ENCODE data around the gene QSOX1.

QSOX1 gene

DNA sequence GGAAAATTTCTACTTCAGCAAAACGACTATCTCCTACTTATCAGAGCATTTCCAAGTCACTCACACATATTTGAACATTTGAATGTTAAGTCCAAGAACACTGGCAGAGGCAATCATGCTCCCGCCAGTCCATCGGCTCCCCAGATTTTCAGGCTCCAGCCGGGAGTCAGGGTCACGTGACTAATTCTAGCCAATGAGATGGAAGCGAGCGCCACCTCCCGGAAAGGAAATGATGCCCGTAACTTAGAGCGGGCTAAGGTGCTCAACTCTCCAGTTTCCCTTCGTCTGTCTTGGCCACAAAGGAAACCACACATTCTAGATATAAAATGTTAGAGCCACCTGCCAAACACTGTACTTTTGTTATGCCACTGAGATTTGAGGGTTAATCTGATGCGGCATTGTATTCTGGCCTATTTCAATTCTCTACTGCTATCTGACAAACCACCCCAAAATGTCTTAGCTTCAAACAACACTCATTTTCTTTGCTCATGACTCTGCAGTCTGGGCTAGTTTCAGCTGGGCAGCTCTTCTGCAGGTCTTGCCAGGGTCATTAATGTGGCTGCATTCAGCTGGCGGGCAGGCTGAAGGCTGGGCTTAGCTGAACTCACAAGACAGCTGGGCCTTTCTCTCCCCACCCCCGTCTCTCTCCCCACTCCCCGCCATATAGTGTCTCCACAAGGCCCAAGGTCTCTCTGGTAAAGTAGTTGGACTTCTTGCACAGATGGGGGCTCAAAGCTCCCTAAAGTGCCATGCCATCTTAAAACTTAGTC, 58.9 kb downstream of the QSOX1 start:
- DNase-seq (ENCODE audit: extremely low read depth, low read depth), result no peak

DNA sequence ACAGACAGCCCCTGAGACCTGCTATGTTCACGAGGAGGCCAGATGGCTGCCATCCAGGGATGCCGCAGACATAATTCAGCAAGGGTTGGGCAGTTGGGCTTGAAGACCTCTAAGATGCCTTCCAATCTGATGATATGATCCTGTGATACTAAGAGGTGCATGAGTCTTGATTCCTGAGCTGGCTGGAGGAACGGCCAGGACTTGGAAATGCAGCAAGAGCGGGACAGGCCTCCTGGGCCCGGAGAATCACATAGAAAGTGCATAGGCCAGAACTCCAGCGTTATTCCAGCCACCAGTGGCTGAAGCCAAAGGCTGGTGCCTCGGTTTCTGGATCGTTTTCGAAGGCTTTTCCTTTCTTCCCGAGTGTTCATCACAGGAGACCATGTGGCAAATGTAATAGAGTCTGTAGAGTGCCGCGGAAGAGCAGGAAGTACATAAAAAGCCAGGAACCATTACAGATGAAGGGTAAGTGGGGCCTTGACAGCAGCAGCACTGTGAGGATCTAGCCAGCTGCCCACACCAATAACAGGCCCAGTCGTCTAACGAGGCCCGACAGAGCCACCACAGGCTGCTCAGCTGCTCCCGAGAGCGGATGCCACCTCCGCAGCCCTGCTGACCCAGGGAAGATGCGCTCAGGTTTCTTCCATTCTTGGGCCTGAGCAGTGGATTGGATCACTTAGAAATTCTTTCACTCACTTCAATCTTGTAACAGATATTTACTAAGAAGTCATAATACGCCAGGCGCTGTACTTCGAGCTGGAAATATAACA, 61.4 kb downstream of the QSOX1 start:
- no peak overlapping the region for H3K4me3 ChIP-seq (replicated peaks; ENCODE audit: low read depth, low read length)
- TF ChIP-seq, protein P1, sequence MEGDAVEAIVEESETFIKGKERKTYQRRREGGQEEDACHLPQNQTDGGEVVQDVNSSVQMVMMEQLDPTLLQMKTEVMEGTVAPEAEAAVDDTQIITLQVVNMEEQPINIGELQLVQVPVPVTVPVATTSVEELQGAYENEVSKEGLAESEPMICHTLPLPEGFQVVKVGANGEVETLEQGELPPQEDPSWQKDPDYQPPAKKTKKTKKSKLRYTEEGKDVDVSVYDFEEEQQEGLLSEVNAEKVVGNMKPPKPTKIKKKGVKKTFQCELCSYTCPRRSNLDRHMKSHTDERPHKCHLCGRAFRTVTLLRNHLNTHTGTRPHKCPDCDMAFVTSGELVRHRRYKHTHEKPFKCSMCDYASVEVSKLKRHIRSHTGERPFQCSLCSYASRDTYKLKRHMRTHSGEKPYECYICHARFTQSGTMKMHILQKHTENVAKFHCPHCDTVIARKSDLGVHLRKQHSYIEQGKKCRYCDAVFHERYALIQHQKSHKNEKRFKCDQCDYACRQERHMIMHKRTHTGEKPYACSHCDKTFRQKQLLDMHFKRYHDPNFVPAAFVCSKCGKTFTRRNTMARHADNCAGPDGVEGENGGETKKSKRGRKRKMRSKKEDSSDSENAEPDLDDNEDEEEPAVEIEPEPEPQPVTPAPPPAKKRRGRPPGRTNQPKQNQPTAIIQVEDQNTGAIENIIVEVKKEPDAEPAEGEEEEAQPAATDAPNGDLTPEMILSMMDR (IDR thresholded peaks at IDR 0.05; ENCODE audit: low read depth, low read length, missing control alignments), result no peak
- DNase-seq (ENCODE audit: extremely low read depth, low read depth), result no peak

More for the DNA sequence above, 58.9 kb downstream of the QSOX1 start:
- no peak overlapping the region for H3K4me3 ChIP-seq (replicated peaks; ENCODE audit: low read depth, low read length)
- TF ChIP-seq, protein P1 (IDR thresholded peaks at IDR 0.05; ENCODE audit: low read depth, low read length, missing control alignments), result no peak

DNA sequence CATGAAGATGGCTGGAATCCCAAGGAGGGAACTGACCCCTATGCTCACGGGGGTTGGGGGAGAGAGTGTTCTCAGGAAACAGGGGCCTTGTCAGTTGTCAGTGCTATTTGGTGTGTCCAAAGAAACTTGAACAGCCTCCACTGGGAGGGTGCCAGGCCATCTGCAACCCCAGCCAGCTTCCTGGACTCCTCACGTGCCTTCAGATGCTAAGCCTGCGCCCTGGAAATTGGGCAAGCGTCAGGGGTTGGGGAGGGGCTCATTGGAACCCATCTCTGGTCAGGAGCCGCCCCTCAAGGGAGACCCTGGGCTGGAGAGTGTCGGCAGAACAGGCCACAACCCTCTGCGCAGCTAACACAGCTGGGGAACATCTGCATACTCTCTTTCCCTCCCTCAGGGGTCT, 62.3 kb downstream of the QSOX1 start:
- TF ChIP-seq, protein P1 (IDR thresholded peaks at IDR 0.05; ENCODE audit: low read depth, low read length, missing control alignments), result no peak
- no peak overlapping the region for H3K4me3 ChIP-seq (replicated peaks; ENCODE audit: low read depth, low read length)
- no peak for DNase-seq (ENCODE audit: extremely low read depth, low read depth)

DNA sequence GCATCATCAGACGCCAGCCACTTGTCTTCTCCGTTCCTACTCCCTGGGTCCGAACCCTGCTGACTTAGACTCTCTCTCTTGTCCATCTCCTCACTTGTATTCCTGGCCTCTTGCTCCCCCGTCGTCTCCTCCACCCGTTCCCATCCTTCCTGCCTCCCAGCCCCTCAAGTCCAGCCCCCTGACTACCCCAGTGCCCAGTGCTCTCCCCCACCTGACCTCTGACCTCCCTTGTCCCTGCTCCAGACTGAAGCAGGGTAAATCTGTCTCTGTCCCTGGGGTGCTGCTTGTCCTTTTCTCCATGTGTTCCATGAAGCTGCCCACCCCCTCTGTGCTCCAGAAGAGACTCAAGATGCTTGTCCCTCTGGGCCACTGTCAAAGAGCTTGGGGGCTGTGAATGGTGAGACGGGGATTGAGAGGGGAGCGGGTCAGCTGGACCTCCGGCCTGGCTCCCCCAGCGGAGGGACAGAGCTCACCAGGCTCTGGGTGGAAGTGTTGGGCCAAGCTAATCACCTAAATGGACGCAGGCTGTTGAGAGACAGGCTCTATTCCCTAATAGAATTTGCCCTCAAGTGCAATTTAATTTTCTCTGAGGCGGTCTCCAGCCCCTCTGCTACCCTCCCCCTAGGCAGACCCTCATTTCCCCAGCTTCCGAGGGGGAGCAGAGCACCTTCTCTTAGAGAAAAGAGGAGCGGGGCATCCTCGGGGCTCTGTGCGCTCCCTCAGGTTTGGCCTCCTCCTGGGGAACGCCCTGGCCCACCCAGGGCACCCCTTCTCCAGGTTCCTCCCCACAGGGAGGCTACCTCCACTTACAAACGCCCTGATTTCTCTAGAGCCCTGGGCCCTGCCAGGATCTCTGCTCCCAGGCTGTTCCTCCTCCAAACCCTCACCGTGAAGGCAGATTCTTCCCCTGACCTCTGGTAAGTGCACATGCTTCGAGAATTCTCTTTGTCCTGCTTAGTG, 64.4 kb downstream of the QSOX1 start:
- H3K4me3 ChIP-seq (replicated peaks; ENCODE audit: low read depth, low read length), result no peak overlapping the region
- TF ChIP-seq, protein P1 (IDR thresholded peaks at IDR 0.05; ENCODE audit: low read depth, low read length, missing control alignments), result no peak
- DNase-seq (ENCODE audit: extremely low read depth, low read depth), result no peak

DNA sequence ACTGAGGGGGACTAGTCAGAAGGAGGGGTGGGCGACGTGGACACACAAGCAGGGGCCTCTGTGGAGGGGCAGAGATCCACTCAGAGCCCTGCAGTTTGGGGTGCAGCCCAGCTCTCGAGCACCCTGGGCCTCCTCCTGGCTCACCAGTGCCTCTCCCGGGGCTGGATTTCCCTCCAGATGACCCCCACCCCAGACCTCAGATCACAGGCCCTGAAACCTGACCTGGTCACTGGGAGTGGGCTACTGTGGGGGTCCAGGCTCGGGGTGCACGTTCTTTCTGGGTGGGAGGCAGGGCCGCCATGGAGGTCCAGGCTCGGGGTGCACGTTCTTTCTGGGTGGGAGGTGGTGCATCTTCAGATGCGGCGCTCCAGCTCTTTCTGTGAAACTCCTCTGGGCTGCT, 65.1 kb downstream of the QSOX1 start:
- no peak overlapping the region for H3K4me3 ChIP-seq (replicated peaks; ENCODE audit: low read depth, low read length)
- no peak for DNase-seq (ENCODE audit: extremely low read depth, low read depth)
- TF ChIP-seq, protein P1 (IDR thresholded peaks at IDR 0.05; ENCODE audit: low read depth, low read length, missing control alignments), result no peak

DNA sequence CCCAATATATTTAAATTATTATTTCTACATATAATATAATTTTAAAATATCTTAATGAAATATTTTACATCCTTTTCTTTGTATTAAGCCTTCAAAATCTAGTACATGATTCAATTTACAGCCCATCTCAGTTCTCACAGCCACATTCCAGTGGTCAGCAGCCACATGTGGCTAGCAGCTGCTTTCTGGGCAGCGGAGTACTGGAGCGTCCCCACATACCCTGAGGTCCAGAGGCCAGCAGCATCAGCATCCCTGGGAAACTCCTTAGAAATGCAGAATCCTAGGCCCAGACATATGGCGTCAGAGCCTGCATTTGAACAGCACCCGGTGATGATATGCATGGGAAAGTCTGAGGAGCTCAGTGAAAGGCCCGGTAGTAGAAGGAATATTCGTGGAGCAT, 66.8 kb downstream of the QSOX1 start:
- H3K4me3 ChIP-seq (replicated peaks; ENCODE audit: low read depth, low read length), result no peak overlapping the region
- TF ChIP-seq, protein P1 (IDR thresholded peaks at IDR 0.05; ENCODE audit: low read depth, low read length, missing control alignments), result no peak
- peak; percentile 27 for DNase-seq (ENCODE audit: extremely low read depth, low read depth)

All from HFF-Myc (cell line).